ENCODE data around the gene GBA2.

DNA sequence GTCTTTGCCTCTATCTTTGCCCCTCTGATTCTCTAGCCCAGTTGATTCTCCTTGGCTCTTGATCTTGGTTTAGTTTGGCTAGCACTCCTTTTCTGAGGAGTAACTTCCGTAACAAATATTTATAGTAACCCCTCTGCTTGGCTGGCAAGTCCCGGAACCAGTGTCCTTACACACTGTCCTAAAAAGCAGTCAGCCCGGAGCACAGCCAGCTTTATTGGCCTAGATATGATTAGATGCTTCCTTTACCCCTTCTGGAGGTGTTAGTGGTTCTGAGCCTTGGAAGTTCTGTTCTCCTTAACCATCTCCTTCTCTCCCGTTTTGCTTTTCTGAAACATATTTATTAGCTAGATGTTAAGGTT lies 22.0 kb upstream of the GBA2 start:
- TF ChIP-seq, protein P1, sequence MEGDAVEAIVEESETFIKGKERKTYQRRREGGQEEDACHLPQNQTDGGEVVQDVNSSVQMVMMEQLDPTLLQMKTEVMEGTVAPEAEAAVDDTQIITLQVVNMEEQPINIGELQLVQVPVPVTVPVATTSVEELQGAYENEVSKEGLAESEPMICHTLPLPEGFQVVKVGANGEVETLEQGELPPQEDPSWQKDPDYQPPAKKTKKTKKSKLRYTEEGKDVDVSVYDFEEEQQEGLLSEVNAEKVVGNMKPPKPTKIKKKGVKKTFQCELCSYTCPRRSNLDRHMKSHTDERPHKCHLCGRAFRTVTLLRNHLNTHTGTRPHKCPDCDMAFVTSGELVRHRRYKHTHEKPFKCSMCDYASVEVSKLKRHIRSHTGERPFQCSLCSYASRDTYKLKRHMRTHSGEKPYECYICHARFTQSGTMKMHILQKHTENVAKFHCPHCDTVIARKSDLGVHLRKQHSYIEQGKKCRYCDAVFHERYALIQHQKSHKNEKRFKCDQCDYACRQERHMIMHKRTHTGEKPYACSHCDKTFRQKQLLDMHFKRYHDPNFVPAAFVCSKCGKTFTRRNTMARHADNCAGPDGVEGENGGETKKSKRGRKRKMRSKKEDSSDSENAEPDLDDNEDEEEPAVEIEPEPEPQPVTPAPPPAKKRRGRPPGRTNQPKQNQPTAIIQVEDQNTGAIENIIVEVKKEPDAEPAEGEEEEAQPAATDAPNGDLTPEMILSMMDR (IDR thresholded peaks at IDR 0.05; ENCODE audit: poor library complexity): no peak
- no peak for TF ChIP-seq EZH2 (IDR thresholded peaks at IDR 0.05; ENCODE audit: borderline replicate concordance)
